Measurements from ENCODE around the gene OTOP3.
A peak's percentile ranks its signal among the peaks of the same experiment; 100 is the strongest.

Gene OTOP3

GRCh38 chr17:74935585-74936469 is at the start of gene OTOP3:
Gene OTOP3 (plus strand): TSS chr17:74935898. CDS start chr17:74935922, 24 bp downstream.
- Mint-ChIP-seq H3K4me1 (no peaks in the 10 kb centered on the region), H3K36me3 (no peaks in the 10 kb centered on the region), H3K27me3 (peaks cover 97% of the 10 kb centered on the region), H3K4me3 (no peak within 1 kb of the TSS), H3K9me3 (no peaks in the 10 kb centered on the region), H3K27ac (no peak within 1 kb of the TSS)
- CTCF ChIA-PET: no interaction called here
- DNase-seq: no peak

GRCh38 chr17:74888469-74888868 is 47.2 kb upstream of the OTOP3 start:
- Mint-ChIP-seq H3K4me1 (no peaks in the 10 kb centered on the region), H3K4me3 (no peak overlapping the region), H3K9me3 (no peaks in the 10 kb centered on the region), H3K27me3 (peaks cover 76% of the 10 kb centered on the region), H3K36me3 (no peaks in the 10 kb centered on the region), H3K27ac (no peak overlapping the region)
- DNase-seq: no peak
- CTCF ChIA-PET: interaction anchor here (1.5 kb wide), 1 partner anchor 24 kb away, joined by 3 read pairs; no protein-coding TSS in a partner anchor

GRCh38 chr17:74890554-74890953 is 45.1 kb upstream of the OTOP3 start:
- CTCF ChIA-PET: interaction anchor here (0.6 kb wide), 1 partner anchor 67 kb away, joined by 3 read pairs; no protein-coding TSS in a partner anchor
- DNase-seq: no peak
- Mint-ChIP-seq H3K4me1 (peaks cover 4% of the 10 kb centered on the region), H3K27ac (no peak overlapping the region), H3K4me3 (no peak overlapping the region), H3K36me3 (no peaks in the 10 kb centered on the region), H3K27me3 (peaks cover 82% of the 10 kb centered on the region), H3K9me3 (no peaks in the 10 kb centered on the region)

- no peak for DNase-seq
- Mint-ChIP-seq H3K4me1 (peaks cover 4% of the 10 kb centered on the region), H3K27ac (no peak overlapping the region), H3K4me3 (no peak overlapping the region), H3K36me3 (no peaks in the 10 kb centered on the region), H3K9me3 (no peaks in the 10 kb centered on the region), H3K27me3 (peaks cover 83% of the 10 kb centered on the region)
- CTCF ChIA-PET: no interaction called here
Observed at GRCh38 chr17:74892013-74892841, 43.5 kb upstream of the OTOP3 start.

- H3K9me3 Mint-ChIP-seq: no peaks in the 10 kb centered on the region
- H3K27ac Mint-ChIP-seq: peak within 1 kb of the TSS; percentile 68
- H3K36me3 Mint-ChIP-seq: no peaks in the 10 kb centered on the region
- peak within 1 kb of the TSS; percentile 37 for H3K4me3 Mint-ChIP-seq
- CTCF ChIA-PET: no interaction called here
- DNase-seq: peak; percentile 32
- H3K4me1 Mint-ChIP-seq: peaks cover 4% of the 10 kb centered on the region
- peaks cover 82% of the 10 kb centered on the region for H3K27me3 Mint-ChIP-seq
Observed at GRCh38 chr17:74892974-74893911, 42.5 kb upstream of the OTOP3 start, which contains the start of gene FADS6. Gene FADS6 (minus strand): TSS chr17:74893633. CDS start chr17:74893595, 38 bp downstream.

GRCh38 chr17:74893936-74894671 is 41.6 kb upstream of the OTOP3 start:
- CTCF ChIA-PET: interaction anchor here (1.2 kb wide), 1 partner anchor 31 kb away, joined by 3 read pairs; no protein-coding TSS in a partner anchor

GRCh38 chr17:74898376-74898946 is 37.2 kb upstream of the OTOP3 start:
- H3K4me3 Mint-ChIP-seq: no peak overlapping the region
- H3K36me3 Mint-ChIP-seq: no peaks in the 10 kb centered on the region
- CTCF ChIA-PET: no interaction called here
- H3K27me3 Mint-ChIP-seq: peaks cover 59% of the 10 kb centered on the region
- no peak overlapping the region for H3K27ac Mint-ChIP-seq
- H3K4me1 Mint-ChIP-seq: peaks cover 4% of the 10 kb centered on the region
- no peak for DNase-seq
- no peaks in the 10 kb centered on the region for H3K9me3 Mint-ChIP-seq

More at GRCh38 chr17:74893936-74894671, 41.6 kb upstream of the OTOP3 start:
- Mint-ChIP-seq H3K4me3 (peak overlapping the region; percentile 37), H3K36me3 (no peaks in the 10 kb centered on the region), H3K4me1 (peaks cover 4% of the 10 kb centered on the region), H3K27me3 (peaks cover 77% of the 10 kb centered on the region), H3K27ac (peak overlapping the region; percentile 68), H3K9me3 (no peaks in the 10 kb centered on the region)
- DNase-seq: no peak

GRCh38 chr17:74900208-74900607 is 35.5 kb upstream of the OTOP3 start:
- no peaks in the 10 kb centered on the region for H3K36me3 Mint-ChIP-seq
- no peak overlapping the region for H3K27ac Mint-ChIP-seq
- CTCF ChIA-PET: no interaction called here
- DNase-seq: no peak
- H3K27me3 Mint-ChIP-seq: peaks cover 51% of the 10 kb centered on the region
- no peaks in the 10 kb centered on the region for H3K4me1 Mint-ChIP-seq
- no peaks in the 10 kb centered on the region for H3K9me3 Mint-ChIP-seq
- H3K4me3 Mint-ChIP-seq: no peak overlapping the region

- DNase-seq: no peak
- no peak overlapping the region for H3K27ac Mint-ChIP-seq
- peaks cover 40% of the 10 kb centered on the region for H3K27me3 Mint-ChIP-seq
- no peaks in the 10 kb centered on the region for H3K36me3 Mint-ChIP-seq
- H3K9me3 Mint-ChIP-seq: no peaks in the 10 kb centered on the region
- H3K4me3 Mint-ChIP-seq: no peak overlapping the region
- peaks cover 2% of the 10 kb centered on the region for H3K4me1 Mint-ChIP-seq
- CTCF ChIA-PET: no interaction called here
Observed at GRCh38 chr17:74901353-74902135, 34.2 kb upstream of the OTOP3 start.

GRCh38 chr17:74903034-74903433 is 32.7 kb upstream of the OTOP3 start:
- CTCF ChIA-PET: no interaction called here
- Mint-ChIP-seq H3K9me3 (no peaks in the 10 kb centered on the region), H3K36me3 (no peaks in the 10 kb centered on the region), H3K4me3 (no peak overlapping the region), H3K4me1 (peaks cover 2% of the 10 kb centered on the region), H3K27ac (no peak overlapping the region), H3K27me3 (peaks cover 38% of the 10 kb centered on the region)
- DNase-seq: no peak

GRCh38 chr17:74903671-74904070 is 32.0 kb upstream of the OTOP3 start:
- Mint-ChIP-seq H3K36me3 (no peaks in the 10 kb centered on the region), H3K27ac (no peak overlapping the region), H3K27me3 (peaks cover 32% of the 10 kb centered on the region), H3K9me3 (no peaks in the 10 kb centered on the region), H3K4me1 (peaks cover 2% of the 10 kb centered on the region), H3K4me3 (no peak overlapping the region)
- no peak for DNase-seq
- CTCF ChIA-PET: no interaction called here

- CTCF ChIA-PET: no interaction called here
- Mint-ChIP-seq H3K4me3 (no peak overlapping the region), H3K9me3 (no peaks in the 10 kb centered on the region), H3K27me3 (peaks cover 32% of the 10 kb centered on the region), H3K27ac (peak overlapping the region; percentile 21), H3K36me3 (no peaks in the 10 kb centered on the region), H3K4me1 (peaks cover 2% of the 10 kb centered on the region)
- DNase-seq: no peak
Observed at GRCh38 chr17:74904687-74905409, 30.9 kb upstream of the OTOP3 start.

Data from activated naive CD4-positive, alpha-beta T cell treated with anti-CD3 and anti-CD28 coated beads, Interleukin-2, amount 10 ng/mL, durations not matched to agents 7 days and 5 days (primary cell).